Stimulated activated memory B cell treated with anti-CD40 and anti-IgM and Interleukin-4, amounts not matched to agents 10 μg/mL and 1 μg/mL and 100 μg/mL, for 72 hours (primary cell): ENCODE data around the gene RCOR1.
A peak's percentile ranks its signal among the peaks of the same experiment; 100 is the strongest.
"Not testable (repeated sequence)": the region's sequence is repeated elsewhere in the genome, so short reads cannot be mapped to it uniquely, and the experiment has no call there.

ENCODE experiments used
- ATAC-seq: fragments of 150-1000 bp; cut with Tn5 transposase; 2 replicates; pipeline ENCODE4 v1.10.0; 2021
- H3K27ac Mint-ChIP-seq: one replicate; pipeline ENCODE4 v1.8.0; 2022; ENCODE audit warnings: mild to moderate bottlenecking, mixed read lengths
- H3K27me3 Mint-ChIP-seq: one replicate; pipeline ENCODE4 v1.8.0; 2022; ENCODE audit warnings: mixed read lengths
- H3K36me3 Mint-ChIP-seq: one replicate; pipeline ENCODE4 v1.8.0; 2022; ENCODE audit warnings: mixed read lengths
- H3K4me1 Mint-ChIP-seq: one replicate; pipeline ENCODE4 v1.8.0; 2022; ENCODE audit warnings: mixed read lengths
- H3K4me3 Mint-ChIP-seq: one replicate; pipeline ENCODE4 v1.8.0; 2022; ENCODE audit warnings: mild to moderate bottlenecking, moderate library complexity, mixed read lengths
- H3K9me3 Mint-ChIP-seq: one replicate; pipeline ENCODE4 v1.8.0; 2022; ENCODE audit warnings: mixed read lengths

The RCOR1 gene

DNA sequence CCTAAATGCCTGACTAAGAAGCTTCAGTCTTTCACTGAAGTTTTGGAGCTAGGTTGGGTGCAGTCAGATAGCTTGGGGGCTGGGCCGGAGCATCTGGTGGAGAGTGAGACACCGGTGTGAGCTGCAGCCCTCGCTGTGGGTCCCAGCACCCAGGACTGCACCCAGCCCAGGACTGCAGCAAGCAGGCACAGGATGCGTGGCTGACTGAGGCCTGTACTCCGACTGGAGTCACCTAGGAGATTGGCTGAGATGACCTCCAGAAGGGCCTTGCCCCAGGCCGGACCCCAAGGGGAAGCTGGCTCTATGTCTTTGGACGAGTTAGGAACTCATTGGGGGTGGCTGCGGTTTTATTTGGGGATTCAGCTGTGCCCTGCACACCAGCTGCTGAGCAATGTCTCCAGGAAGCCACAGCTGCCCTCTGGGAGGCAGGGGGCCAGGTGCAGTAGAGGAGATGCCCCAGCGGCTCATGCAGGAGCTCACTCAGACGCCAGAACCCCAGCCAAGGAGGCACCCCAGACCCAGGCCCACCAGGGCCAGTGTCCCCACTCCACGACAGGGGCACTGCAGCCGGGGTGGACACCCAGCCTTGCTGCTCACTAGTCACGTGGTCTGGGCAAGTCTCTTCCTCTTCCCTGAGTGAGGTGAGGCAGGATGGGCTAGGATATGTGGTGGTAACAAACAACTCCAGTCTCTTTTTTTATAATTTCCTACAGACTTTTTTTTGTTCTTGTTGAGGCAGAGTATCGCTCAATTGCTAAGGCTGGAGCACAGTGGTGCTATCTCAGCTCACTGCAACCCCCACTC, 31.8 kb upstream of the RCOR1 start:
- Mint-ChIP-seq H3K27me3 (no peaks in the 10 kb centered on the region), H3K4me3 (no peak overlapping the region), H3K9me3 (no peaks in the 10 kb centered on the region), H3K27ac (no peak overlapping the region), H3K36me3 (no peaks in the 10 kb centered on the region), H3K4me1 (peaks cover 27% of the 10 kb centered on the region)
- peak; percentile 50 for ATAC-seq

GRCh38 chr14:102565331-102565887, 27.0 kb upstream of the RCOR1 start:
- Mint-ChIP-seq H3K4me3 (peak overlapping the region; percentile 0), H3K27ac (peak overlapping the region; percentile 28)
- peak; percentile 87 for ATAC-seq

DNA sequence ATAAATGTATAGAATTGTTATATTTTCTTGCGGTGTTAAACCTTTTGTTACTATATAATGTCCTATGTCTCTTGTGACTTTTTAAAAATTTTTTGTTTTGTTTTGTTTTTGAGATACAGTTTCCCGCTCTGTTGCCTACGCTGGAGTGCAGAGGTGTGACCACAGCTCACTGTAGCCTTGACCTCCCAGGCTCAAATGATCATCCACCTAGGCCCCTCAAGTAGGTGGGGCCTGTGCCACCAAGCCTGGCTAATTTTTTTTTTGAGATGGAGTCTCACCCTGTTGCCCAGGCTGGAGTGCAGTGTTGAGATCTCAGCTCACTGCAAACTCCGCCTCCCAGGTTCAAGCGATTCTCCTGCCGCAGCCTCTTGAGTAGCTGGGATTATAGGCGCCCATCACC, 26.5 kb upstream of the RCOR1 start:
- no peaks in the 10 kb centered on the region for H3K9me3 Mint-ChIP-seq
- H3K27ac Mint-ChIP-seq, result peak overlapping the region; percentile 28
- H3K4me3 Mint-ChIP-seq, result no peak overlapping the region
- peak; percentile 43 for ATAC-seq
- no peaks in the 10 kb centered on the region for H3K27me3 Mint-ChIP-seq
- peaks cover 44% of the 10 kb centered on the region for H3K4me1 Mint-ChIP-seq
- H3K36me3 Mint-ChIP-seq, result no peaks in the 10 kb centered on the region

More at GRCh38 chr14:102565331-102565887, 27.0 kb upstream of the RCOR1 start:
- Mint-ChIP-seq H3K4me1 (peaks cover 49% of the 10 kb centered on the region), H3K36me3 (no peaks in the 10 kb centered on the region), H3K27me3 (no peaks in the 10 kb centered on the region), H3K9me3 (no peaks in the 10 kb centered on the region)

DNA sequence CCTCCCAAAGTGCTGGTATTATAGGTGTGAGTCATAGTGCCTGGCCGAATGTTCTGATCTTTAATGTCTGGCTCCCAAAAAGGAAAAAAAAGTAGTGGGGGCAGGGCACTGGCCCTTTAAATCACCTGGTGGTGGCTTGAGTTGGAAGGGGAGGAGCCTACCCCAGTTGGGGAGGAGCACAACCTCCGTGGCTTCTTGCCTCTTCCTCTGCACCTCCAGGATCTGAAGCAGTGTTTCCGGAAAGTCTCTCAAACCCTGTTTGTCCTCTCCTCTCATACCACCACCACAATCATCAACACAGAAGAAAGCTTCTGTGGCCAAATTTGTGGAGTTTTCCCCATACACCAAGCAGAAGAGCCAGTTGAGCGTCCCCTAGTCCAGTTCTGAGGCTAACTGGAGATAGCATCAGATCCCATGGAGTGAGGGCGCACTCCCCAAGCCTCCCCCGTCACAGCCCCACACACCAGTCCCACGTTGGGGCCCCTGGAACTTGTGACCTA, 24.3 kb upstream of the RCOR1 start:
- H3K27me3 Mint-ChIP-seq, result no peaks in the 10 kb centered on the region
- H3K9me3 Mint-ChIP-seq, result no peaks in the 10 kb centered on the region
- H3K4me3 Mint-ChIP-seq, result no peak overlapping the region
- no peak for ATAC-seq
- H3K4me1 Mint-ChIP-seq, result peaks cover 45% of the 10 kb centered on the region
- H3K36me3 Mint-ChIP-seq, result no peaks in the 10 kb centered on the region
- H3K27ac Mint-ChIP-seq, result peak overlapping the region; percentile 2

DNA sequence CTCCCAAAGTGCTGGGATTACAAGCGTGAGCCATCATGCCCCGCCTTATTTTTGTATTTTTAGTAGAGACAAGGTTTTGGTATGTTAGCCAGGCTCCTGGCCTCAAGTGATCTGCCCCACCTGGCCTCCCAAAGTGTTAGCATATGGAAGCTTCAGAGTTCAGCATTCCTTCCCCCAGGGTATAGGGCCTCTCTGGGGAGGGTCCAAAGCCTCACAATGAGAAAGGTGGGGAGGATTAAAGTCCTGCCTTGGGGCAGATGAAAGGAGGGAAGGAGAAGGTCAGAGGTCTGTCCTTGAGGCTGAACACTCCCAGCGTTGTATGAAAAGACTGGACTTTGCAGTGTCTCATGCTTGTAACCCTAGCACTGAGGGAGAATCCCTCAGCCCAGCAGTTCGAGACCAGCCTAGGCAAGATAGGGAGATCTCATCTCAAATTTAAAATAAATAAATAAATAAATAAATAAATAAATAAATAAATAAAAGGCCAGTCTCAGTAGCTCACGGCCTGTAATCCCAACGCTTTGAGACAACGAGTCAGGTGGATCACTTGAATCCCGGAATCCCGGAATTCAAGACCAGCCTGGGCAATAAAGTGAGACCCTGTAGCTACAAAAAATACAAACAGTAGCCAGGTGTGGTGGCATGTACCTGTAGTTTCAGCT, 22.0 kb upstream of the RCOR1 start:
- Mint-ChIP-seq H3K4me1 (peaks cover 47% of the 10 kb centered on the region), H3K27ac (no peak overlapping the region), H3K27me3 (no peaks in the 10 kb centered on the region), H3K4me3 (no peak overlapping the region), H3K9me3 (no peaks in the 10 kb centered on the region), H3K36me3 (no peaks in the 10 kb centered on the region)
- no peak for ATAC-seq

DNA sequence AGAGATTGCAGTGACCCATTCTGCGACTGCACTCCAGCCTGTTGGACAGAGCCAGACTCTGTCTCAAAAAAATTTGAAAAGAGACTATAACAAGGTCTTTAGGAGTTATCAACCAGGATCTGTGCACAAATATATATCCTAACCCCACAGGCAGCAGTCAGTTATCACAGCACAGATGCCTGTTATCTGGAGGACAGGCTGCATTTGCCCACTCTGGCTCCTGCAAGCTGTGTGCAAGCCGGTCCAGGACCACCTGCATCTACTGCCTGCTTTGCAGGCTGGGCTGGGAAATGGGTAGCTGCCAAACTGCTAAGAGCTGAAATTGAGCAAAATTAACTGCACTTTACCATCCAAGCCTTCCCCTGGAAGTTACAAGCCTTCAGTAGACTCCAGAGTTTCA, 21.4 kb upstream of the RCOR1 start:
- Mint-ChIP-seq H3K4me1 (peaks cover 42% of the 10 kb centered on the region), H3K4me3 (no peak overlapping the region), H3K27me3 (no peaks in the 10 kb centered on the region), H3K36me3 (no peaks in the 10 kb centered on the region), H3K27ac (no peak overlapping the region), H3K9me3 (no peaks in the 10 kb centered on the region)
- ATAC-seq, result no peak

DNA sequence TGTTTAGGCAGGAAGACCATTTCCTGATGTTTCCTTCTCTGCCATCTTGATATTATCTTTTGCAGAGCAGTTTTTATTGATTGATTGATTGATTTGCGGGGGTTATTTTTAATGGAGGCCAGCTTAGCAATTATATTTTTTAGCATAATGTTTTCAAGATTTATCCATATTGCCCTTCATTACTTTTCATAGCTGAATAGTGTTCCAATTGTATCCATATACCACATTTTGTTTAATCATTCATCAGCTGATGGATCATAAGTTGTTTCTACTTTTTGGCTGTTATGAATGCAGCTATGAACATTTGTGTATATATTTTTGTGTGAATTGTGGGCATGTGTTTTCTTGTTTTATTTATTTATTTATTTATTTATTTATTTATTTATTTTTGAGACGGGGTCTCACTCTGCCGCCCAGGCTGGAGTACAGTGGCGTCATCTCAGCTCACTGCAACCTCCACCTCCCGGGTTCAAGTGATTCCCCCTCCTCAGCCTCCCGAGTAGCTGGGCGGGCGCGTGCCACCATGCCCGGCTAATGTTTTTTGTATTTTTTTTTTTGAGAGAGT, 20.9 kb upstream of the RCOR1 start:
- ATAC-seq, result no peak
- Mint-ChIP-seq H3K36me3 (no peaks in the 10 kb centered on the region), H3K4me1 (peaks cover 36% of the 10 kb centered on the region), H3K9me3 (no peaks in the 10 kb centered on the region), H3K4me3 (no peak overlapping the region), H3K27me3 (no peaks in the 10 kb centered on the region), H3K27ac (no peak overlapping the region)

DNA sequence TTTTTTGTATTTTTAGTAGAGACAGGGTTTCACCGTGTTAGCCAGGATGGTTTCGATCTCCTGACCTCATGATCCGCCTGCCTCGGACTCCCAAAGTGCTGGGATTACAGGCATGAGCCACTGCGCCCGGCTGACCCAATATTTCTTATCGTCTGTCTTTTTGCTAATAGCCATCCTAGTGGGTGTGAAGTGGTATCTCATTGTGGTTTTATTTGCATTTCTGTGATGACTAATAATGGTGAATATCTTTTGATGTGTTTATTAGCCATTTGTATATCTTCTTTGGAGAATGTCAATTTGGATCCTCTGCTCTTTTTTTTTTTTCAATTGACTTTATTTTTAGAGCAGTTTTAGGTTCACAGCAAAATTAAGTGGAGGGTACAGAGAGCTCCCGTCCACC, 19.3 kb upstream of the RCOR1 start:
- peak overlapping the region; percentile 58 for H3K4me3 Mint-ChIP-seq
- H3K27ac Mint-ChIP-seq, result peak overlapping the region; percentile 44
- not testable (repeated sequence) for H3K9me3 Mint-ChIP-seq, H3K27me3 Mint-ChIP-seq, H3K36me3 Mint-ChIP-seq
- peak; percentile 20 for ATAC-seq
- H3K4me1 Mint-ChIP-seq, result peaks cover 25% of the 10 kb centered on the region

- Mint-ChIP-seq H3K27me3 (no peaks in the 10 kb centered on the region), H3K27ac (peak overlapping the region; percentile 44), H3K36me3 (no peaks in the 10 kb centered on the region), H3K4me3 (peak overlapping the region; percentile 58), H3K9me3 (no peaks in the 10 kb centered on the region), H3K4me1 (peaks cover 20% of the 10 kb centered on the region)
- ATAC-seq, result peak; percentile 80
These were observed 18.8 kb upstream of the RCOR1 start for GRCh38 chr14:102573591-102574046.

GRCh38 chr14:102574281-102575159, 17.9 kb upstream of the RCOR1 start:
- ATAC-seq, result no peak
- H3K4me3 Mint-ChIP-seq, result peak overlapping the region; percentile 58
- H3K9me3 Mint-ChIP-seq, result no peaks in the 10 kb centered on the region
- no peaks in the 10 kb centered on the region for H3K36me3 Mint-ChIP-seq
- H3K27me3 Mint-ChIP-seq, result no peaks in the 10 kb centered on the region
- H3K27ac Mint-ChIP-seq, result no peak overlapping the region
- H3K4me1 Mint-ChIP-seq, result peaks cover 18% of the 10 kb centered on the region

- H3K4me3 Mint-ChIP-seq, result no peak overlapping the region
- no peaks in the 10 kb centered on the region for H3K9me3 Mint-ChIP-seq
- H3K36me3 Mint-ChIP-seq, result no peaks in the 10 kb centered on the region
- H3K4me1 Mint-ChIP-seq, result peaks cover 18% of the 10 kb centered on the region
- H3K27ac Mint-ChIP-seq, result no peak overlapping the region
- H3K27me3 Mint-ChIP-seq, result no peaks in the 10 kb centered on the region
- no peak for ATAC-seq
These were observed 17.1 kb upstream of the RCOR1 start for GRCh38 chr14:102575160-102575845.

DNA sequence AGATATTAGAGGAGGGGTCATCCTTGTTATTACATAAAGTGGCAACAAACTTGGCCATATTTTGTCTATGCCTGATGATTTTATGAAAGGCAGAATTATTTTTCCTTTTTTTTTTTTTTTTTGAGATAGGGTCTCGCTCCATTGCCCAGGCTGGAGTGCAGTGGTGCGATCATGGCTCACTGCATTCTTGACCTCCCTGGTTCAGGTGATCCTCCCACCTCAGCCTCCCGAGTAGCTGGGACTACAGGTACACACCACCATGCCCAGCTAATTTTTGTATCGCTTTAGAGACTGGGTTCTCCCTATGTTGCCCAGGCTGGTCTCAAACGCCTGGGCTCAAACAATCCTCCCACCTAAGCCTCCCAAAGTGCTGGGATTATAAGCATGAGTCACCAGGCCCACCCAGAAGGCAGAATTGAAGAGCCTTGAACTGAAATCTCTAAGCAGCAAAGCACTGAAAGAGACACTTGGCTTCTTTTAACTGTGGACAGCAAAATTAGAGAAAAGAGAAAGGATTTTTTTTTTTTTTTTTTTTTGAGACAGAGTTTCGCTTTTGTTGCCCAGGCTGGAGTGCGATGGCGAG, 16.5 kb upstream of the RCOR1 start:
- not testable (repeated sequence) for H3K9me3 Mint-ChIP-seq, H3K27me3 Mint-ChIP-seq, H3K36me3 Mint-ChIP-seq, H3K4me3 Mint-ChIP-seq, ATAC-seq, H3K27ac Mint-ChIP-seq
- peaks cover 18% of the 10 kb centered on the region for H3K4me1 Mint-ChIP-seq

- Mint-ChIP-seq H3K4me1 (peaks cover 9% of the 10 kb centered on the region), H3K36me3 (no peaks in the 10 kb centered on the region), H3K4me3 (no peak overlapping the region), H3K27me3 (peaks cover 8% of the 10 kb centered on the region), H3K9me3 (no peaks in the 10 kb centered on the region), H3K27ac (no peak overlapping the region)
- no peak for ATAC-seq
These were observed 13.6 kb upstream of the RCOR1 start for GRCh38 chr14:102578821-102579220.
